HCT116 (cell line): ENCODE measurements around the gene PM20D1. TPM values are rescaled to one million over a fixed set of nuclear protein-coding genes. Genes with fewer than 3 reads are reported as not detected.

Experiments used
- ATAC-seq: fragments of 200-7000 bp; cut with Tn5 transposase; 2 replicates; pipeline ENCODE4 v1.9.1; 2020; ENCODE audit warnings: mild to moderate bottlenecking, moderate library complexity
- BruUV-seq: library from RNA; stranded (reverse); fragments of 400-500 nt; replicated peaks from 2 replicates; lab custom pipeline; 2021; lab: Mats Ljungman, UMichigan
- CTCF ChIA-PET: fragments of 300-600 bp; sonication (Branson Sonifier 250); formaldehyde crosslinking; loops from one replicate; lab custom pipeline; 2021; ENCODE audit warnings: antibody characterized with exemption; lab: Charles Lee
- POLR2A ChIA-PET: fragments of 300-600, 350-600 bp; sonication (Branson Sonifier 250); formaldehyde crosslinking; loops from one replicate; lab custom pipeline; 2021; ENCODE audit warnings: antibody characterized with exemption; lab: Charles Lee
- RAD21 ChIA-PET, 2 experiments: fragments of 300-600 bp; sonication (Branson Sonifier 250); formaldehyde crosslinking; loops; one replicate each; lab custom pipeline; 2023; ENCODE audit warnings: low total read pairs in 2 of 2; ENCODE audit not compliant: uncharacterized antibody in 2 of 2, unreplicated experiment in 2 of 2, low non-redundant PET in 1 of 2; lab: Charles Lee
- DNase-seq: peaks from one replicate; pipeline ENCODE4 v3.0.0-alpha.2; 2010; ENCODE audit warnings: low read depth, low spot score
- H2AFZ ChIP-seq: fragments of 200-600 bp; shearing (Covaris generic), sonication (generic); 2 replicates; pipeline ENCODE4 v1.6.1; 2017; ENCODE audit warnings: low read depth, mixed run types, mixed read lengths, antibody characterized with exemption, low read length; ENCODE audit not compliant: poor library complexity, severe bottlenecking
- H3K27ac ChIP-seq: 2 replicates; pipeline ENCODE4 v1.5.1; 2012; ENCODE audit warnings: low read depth, low read length
- H3K27me3 ChIP-seq: fragments of 200-600 bp; sonication (generic); 2 replicates; pipeline ENCODE4 v1.6.1; 2016; ENCODE audit warnings: mixed run types, low read length, mixed read lengths; ENCODE audit not compliant: insufficient read depth
- H3K36me3 ChIP-seq, 2 experiments: fragments of 200-500 bp in 1 of 2; fragments of 200-600 bp in 1 of 2; sonication (Bioruptor generic) in 1 of 2; sonication (generic) in 1 of 2; 2 replicates each; pipeline versions ENCODE4 v1.5.1 to v1.6.1; 2014 to 2016; ENCODE audit warnings: low read length in 2 of 2, inconsistent platforms in 1 of 2, mixed read lengths in 1 of 2, mixed run types in 1 of 2; ENCODE audit not compliant: insufficient read depth in 2 of 2, control insufficient read depth in 1 of 2
- H3K4me1 ChIP-seq, 2 experiments: fragments of 200-600 bp in 1 of 2; sonication (generic) in 1 of 2; 2 replicates each; pipeline versions ENCODE4 v1.5.1 to v1.6.1; 2012 to 2017; ENCODE audit warnings: low read length in 2 of 2, inconsistent platforms in 1 of 2, mild to moderate bottlenecking in 1 of 2, mixed read lengths in 1 of 2, mixed run types in 1 of 2, moderate library complexity in 1 of 2; ENCODE audit not compliant: insufficient read depth in 2 of 2, control insufficient read depth in 1 of 2
- H3K4me2 ChIP-seq: fragments of 200-600 bp; sonication (generic); 2 replicates; pipeline ENCODE4 v1.6.1; 2017; ENCODE audit warnings: mixed run types, low read length, mixed read lengths
- H3K4me3 ChIP-seq, 2 experiments: fragments of 200-600 bp in 1 of 2; sonication (generic) in 1 of 2; replicated peaks in 1 of 2; 2 replicates each; pipeline ENCODE4 v1.5.1; 2011 to 2016; ENCODE audit warnings: low read length in 2 of 2, control low read depth in 1 of 2, low read depth in 1 of 2, mild to moderate bottlenecking in 1 of 2, mixed read lengths in 1 of 2, mixed run types in 1 of 2
- H3K79me2 ChIP-seq: fragments of 200-600 bp; sonication (generic); 2 replicates; pipeline ENCODE4 v1.6.1; 2017; ENCODE audit warnings: mild to moderate bottlenecking, mixed run types, low read length, moderate library complexity, mixed read lengths; ENCODE audit not compliant: insufficient read depth
- H3K9ac ChIP-seq: fragments of 200-600 bp; sonication (generic); 2 replicates; pipeline ENCODE4 v1.6.1; 2016; ENCODE audit warnings: low read length, mixed read lengths
- H3K9me2 ChIP-seq: fragments of 200-600 bp; sonication (generic), shearing (Covaris generic); 2 replicates; pipeline ENCODE4 v1.6.1; 2017; ENCODE audit warnings: mixed run types, mild to moderate bottlenecking, moderate library complexity; ENCODE audit not compliant: insufficient read depth
- H3K9me3 ChIP-seq, 2 experiments: fragments of 200-500 bp in 1 of 2; fragments of 200-600 bp in 1 of 2; sonication (Bioruptor generic) in 1 of 2; sonication (generic) in 1 of 2; 2 replicates each; pipeline ENCODE4 v1.6.1; 2014 to 2017; ENCODE audit warnings: low read length in 2 of 2, mixed read lengths in 2 of 2, inconsistent platforms in 1 of 2, low read depth in 1 of 2, mild to moderate bottlenecking in 1 of 2, mixed run types in 1 of 2, moderate library complexity in 1 of 2; ENCODE audit not compliant: control insufficient read depth in 1 of 2, insufficient read depth in 1 of 2
- H4K20me1 ChIP-seq: fragments of 200-600 bp; sonication (generic), shearing (Covaris generic); 2 replicates; pipeline ENCODE4 v1.6.1; 2017; ENCODE audit warnings: mixed run types, mild to moderate bottlenecking, moderate library complexity; ENCODE audit not compliant: insufficient read depth
- ATF3 ChIP-seq: IDR thresholded peaks from 2 replicates; pipeline ENCODE4 v1.6.1; 2012
- CBX3 ChIP-seq: IDR thresholded peaks from 2 replicates; pipeline ENCODE4 v1.6.1; 2012; ENCODE audit warnings: low read depth
- CEBPB ChIP-seq: IDR thresholded peaks from 2 replicates; pipeline ENCODE4 v1.6.1; 2012; ENCODE audit warnings: low read depth
- EGR1 ChIP-seq: IDR thresholded peaks from 2 replicates; pipeline ENCODE4 v1.6.1; 2012; ENCODE audit warnings: low read depth
- EZH2phosphoT487 ChIP-seq: fragments of 200-600 bp; IDR thresholded peaks from 2 replicates; pipeline ENCODE4 v1.6.1; 2018; ENCODE audit warnings: antibody characterized with exemption, borderline replicate concordance
- FOSL1 ChIP-seq: IDR thresholded peaks from 2 replicates; pipeline ENCODE4 v1.6.1; 2012; ENCODE audit warnings: low read depth
- MAX ChIP-seq: IDR thresholded peaks from 2 replicates; pipeline ENCODE4 v1.6.1; 2012
- POLR2A ChIP-seq: IDR thresholded peaks from 2 replicates; pipeline ENCODE4 v1.7.0; 2011; ENCODE audit warnings: borderline replicate concordance; ENCODE audit not compliant: insufficient read depth, insufficient read length; ENCODE audit errors: extremely low read depth
- POLR2AphosphoS5 ChIP-seq: IDR thresholded peaks from 2 replicates; pipeline ENCODE4 v1.6.1; 2011; ENCODE audit warnings: mild to moderate bottlenecking, low read depth, low read length, moderate library complexity
- RAD21 ChIP-seq: IDR thresholded peaks from 2 replicates; pipeline ENCODE4 v1.6.1; 2012; ENCODE audit warnings: low read depth, mild to moderate bottlenecking
- REST ChIP-seq: IDR thresholded peaks from 2 replicates; pipeline ENCODE4 v1.6.1; 2012; ENCODE audit warnings: low read depth
- SIN3A ChIP-seq: IDR thresholded peaks from 2 replicates; pipeline ENCODE4 v1.6.1; 2012; ENCODE audit warnings: low read depth
- SP1 ChIP-seq: IDR thresholded peaks from 2 replicates; pipeline ENCODE4 v1.6.1; 2012; ENCODE audit warnings: low read depth
- SRF ChIP-seq: IDR thresholded peaks from 2 replicates; pipeline ENCODE4 v1.6.1; 2012; ENCODE audit warnings: low read depth
- TCF7L2 ChIP-seq: IDR thresholded peaks from 2 replicates; pipeline ENCODE4 v1.7.0; 2011; ENCODE audit warnings: borderline replicate concordance, inconsistent platforms; ENCODE audit not compliant: insufficient read depth, insufficient read length; ENCODE audit errors: extremely low read depth
- YY1 ChIP-seq: IDR thresholded peaks from 2 replicates; pipeline ENCODE4 v1.6.1; 2011; ENCODE audit warnings: low read length, low read depth, moderate library complexity, mild to moderate bottlenecking; ENCODE audit not compliant: insufficient replicate concordance; ENCODE audit errors: extremely low read depth
- ZBTB33 ChIP-seq: IDR thresholded peaks from 2 replicates; pipeline ENCODE4 v1.6.1; 2011; ENCODE audit warnings: mild to moderate bottlenecking, low read length, moderate library complexity; ENCODE audit not compliant: insufficient replicate concordance; ENCODE audit errors: extremely low read depth
- ZFX ChIP-seq: fragments of 450-650 bp; IDR thresholded peaks from 2 replicates; pipeline ENCODE4 v1.6.1; 2017
- ZNF274 ChIP-seq: fragments of 200-500 bp; sonication (Bioruptor generic); IDR thresholded peaks from 2 replicates; pipeline ENCODE4 v1.6.1; 2014; ENCODE audit warnings: mild to moderate bottlenecking, low read depth, low read length, inconsistent platforms
- intact Hi-C: fragments of 100-400 bp; cut with micrococcal nuclease; formaldehyde crosslinking; loops from 2 replicates; pipeline ENCODE4 v1.10.0; 2022
- total RNA-seq: library from RNA; stranded (reverse); gene quantifications from one replicate; pipeline ENCODE4 v1.2.1, GENCODE V29; 2021; ENCODE audit not compliant: unreplicated experiment

PM20D1 gene
- total RNA-seq, 1 experiment from 2014 or later = not detected

- peak within 1 kb of the TSS; percentile 90 for H3K4me2 ChIP-seq
- intact Hi-C loops = loop anchor here (1.0 to 5.0 kb wide), 2 partner anchors 64 to 94 kb away; no protein-coding TSS in a partner anchor
- peaks cover 6 to 16% of the 10 kb centered on the region in 2 experiments; a peak in 2 of 4 replicates for H3K36me3 ChIP-seq
- ATAC-seq (peak; percentile 93), DNase-seq (peak; percentile 76)
- H4K20me1 ChIP-seq = no peaks in the 10 kb centered on the region
- peak within 1 kb of the TSS; percentile 70 for H2AFZ ChIP-seq
- no TSS peak for BruUV-seq
- H3K27ac ChIP-seq = peak within 1 kb of the TSS; percentile 58
- H3K4me3 ChIP-seq = peak within 1 kb of the TSS; percentile 64 to 72
- peaks cover 27% of the 10 kb centered on the region; the same call in 1 of the 2 replicates for H3K79me2 ChIP-seq
- H3K9ac ChIP-seq = peak within 1 kb of the TSS; percentile 84
- RAD21 ChIA-PET = interaction anchor here in 1 of 2 experiments (0.7 kb wide), 1 partner anchor 222 kb away, joined by 3 read pairs; no protein-coding TSS in a partner anchor
- H3K9me3 ChIP-seq = no peaks in the 10 kb centered on the region
- H3K4me1 ChIP-seq = peaks cover 7 to 20% of the 10 kb centered on the region in 2 experiments; a peak in 3 of 4 replicates
- CTCF ChIA-PET = interaction anchor here (1.2 kb wide), 1 partner anchor 156 kb away, joined by 3 read pairs; no protein-coding TSS in a partner anchor
- POLR2A ChIA-PET = interaction anchor here (0.8 to 1.0 kb wide), 2 partner anchors 13 to 147 kb away, joined by 3 to 5 read pairs; no protein-coding TSS in a partner anchor
- H3K27me3 ChIP-seq = no peaks in the 10 kb centered on the region
- no peaks in the 10 kb centered on the region; the same call in 1 of the 2 replicates for H3K9me2 ChIP-seq
- TF ChIP-seq ZNF274 (no peak), ATF3 (no peak), REST (no peak), POLR2A (peak; percentile 68), EZH2phosphoT487 (no peak), EGR1 (peak; percentile 58; the same call in 1 of the 2 replicates), ZFX (peak; percentile 41), YY1 (no peak), RAD21 (no peak), SRF (no peak), SP1 (peak; percentile 93), FOSL1 (no peak), POLR2AphosphoS5 (peak; percentile 92), CBX3 (peak; percentile 29; the same call in 1 of the 2 replicates), TCF7L2 (peak; percentile 15), ZBTB33 (no peak), SIN3A (peak; percentile 69), MAX (peak; percentile 51; the same call in 1 of the 2 replicates), CEBPB (no peak)
These were observed 36.8 kb downstream of the PM20D1 start, which contains the start of gene SLC41A1 for GRCh38 chr1:205812878-205813754. TSS of gene SLC41A1 (minus strand) at chr1:205813198. CDS start at chr1:205810441, 2,757 bp downstream.
